ENCODE data around the gene RELN. TPM values are rescaled to one million over a fixed set of nuclear protein-coding genes. Genes with fewer than 3 reads are reported as not detected.

Gene RELN
- total RNA-seq, 1 experiment from 2014 or later: 0.48 TPM

DNA sequence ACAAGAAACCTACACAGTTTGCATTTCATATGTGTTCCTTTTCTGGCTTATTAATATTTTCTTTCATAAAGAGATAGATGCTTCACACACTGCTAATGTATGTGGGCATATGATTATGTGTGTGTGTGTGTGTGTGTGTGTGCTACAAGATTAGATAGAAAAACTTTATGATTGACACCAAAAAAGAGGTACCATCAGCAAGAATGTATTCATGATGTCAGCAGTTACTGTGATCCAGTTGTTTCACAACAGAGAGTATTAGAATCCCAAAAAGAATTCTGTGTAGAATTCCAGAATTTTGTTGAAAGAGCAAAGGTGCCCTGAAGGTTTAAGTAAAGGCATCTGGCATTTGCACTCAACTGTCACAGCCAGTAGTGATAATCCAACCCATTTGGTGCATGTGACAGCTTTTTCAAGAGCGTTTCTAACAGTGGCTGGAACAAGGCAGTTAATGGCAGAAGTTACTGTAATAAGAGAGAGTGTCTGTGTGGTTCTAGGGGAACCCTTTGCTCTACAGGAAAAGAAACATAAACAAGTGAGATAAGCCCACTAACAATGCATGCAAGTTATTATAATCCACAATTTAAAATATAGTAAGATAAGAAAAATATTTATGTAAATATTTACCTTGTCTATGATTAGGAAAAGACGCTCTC is 16.6 kb downstream of the RELN start:
- DNase-seq: no peak
- POLR2A ChIA-PET (ENCODE audit: unreplicated experiment): no interaction called here
- H4K20me1 ChIP-seq (ENCODE audit: insufficient read depth): no peaks in the 10 kb centered on the region
- H3F3A ChIP-seq (ENCODE audit: insufficient read depth, low read depth): no peaks in the 10 kb centered on the region
- H3K9me3 ChIP-seq (ENCODE audit: insufficient read depth, low read depth): no peaks in the 10 kb centered on the region
- peaks cover 6% of the 10 kb centered on the region; the same call in 1 of the 2 replicates for H3K27me3 ChIP-seq (ENCODE audit: insufficient read depth, low read depth)
- no peak overlapping the region for H3K4me3 ChIP-seq
- no peaks in the 10 kb centered on the region for H3K36me3 ChIP-seq (ENCODE audit: low read depth)
- TF ChIP-seq, protein P1, sequence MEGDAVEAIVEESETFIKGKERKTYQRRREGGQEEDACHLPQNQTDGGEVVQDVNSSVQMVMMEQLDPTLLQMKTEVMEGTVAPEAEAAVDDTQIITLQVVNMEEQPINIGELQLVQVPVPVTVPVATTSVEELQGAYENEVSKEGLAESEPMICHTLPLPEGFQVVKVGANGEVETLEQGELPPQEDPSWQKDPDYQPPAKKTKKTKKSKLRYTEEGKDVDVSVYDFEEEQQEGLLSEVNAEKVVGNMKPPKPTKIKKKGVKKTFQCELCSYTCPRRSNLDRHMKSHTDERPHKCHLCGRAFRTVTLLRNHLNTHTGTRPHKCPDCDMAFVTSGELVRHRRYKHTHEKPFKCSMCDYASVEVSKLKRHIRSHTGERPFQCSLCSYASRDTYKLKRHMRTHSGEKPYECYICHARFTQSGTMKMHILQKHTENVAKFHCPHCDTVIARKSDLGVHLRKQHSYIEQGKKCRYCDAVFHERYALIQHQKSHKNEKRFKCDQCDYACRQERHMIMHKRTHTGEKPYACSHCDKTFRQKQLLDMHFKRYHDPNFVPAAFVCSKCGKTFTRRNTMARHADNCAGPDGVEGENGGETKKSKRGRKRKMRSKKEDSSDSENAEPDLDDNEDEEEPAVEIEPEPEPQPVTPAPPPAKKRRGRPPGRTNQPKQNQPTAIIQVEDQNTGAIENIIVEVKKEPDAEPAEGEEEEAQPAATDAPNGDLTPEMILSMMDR (conservative IDR thresholded peaks at IDR 0.05): no peak
- TF ChIP-seq EZH2 (IDR thresholded peaks at IDR 0.05; ENCODE audit: low read depth): no peak
- no peak overlapping the region for H2AFZ ChIP-seq
- no peaks in the 10 kb centered on the region for H3K79me2 ChIP-seq (ENCODE audit: low read depth)
- no peaks in the 10 kb centered on the region for H3K4me1 ChIP-seq (replicated peaks; ENCODE audit: insufficient read depth)
- BruUV-seq (replicated peaks): no TSS peak
- no peaks in the 10 kb centered on the region for H3K9me2 ChIP-seq (ENCODE audit: insufficient read depth)
- no peak overlapping the region for H3K4me2 ChIP-seq
- intact Hi-C loops (cut with micrococcal nuclease; ENCODE audit: unreplicated experiment): no loop called here
- no peak overlapping the region for H3K27ac ChIP-seq
- CTCF ChIA-PET: no interaction called here

DNA sequence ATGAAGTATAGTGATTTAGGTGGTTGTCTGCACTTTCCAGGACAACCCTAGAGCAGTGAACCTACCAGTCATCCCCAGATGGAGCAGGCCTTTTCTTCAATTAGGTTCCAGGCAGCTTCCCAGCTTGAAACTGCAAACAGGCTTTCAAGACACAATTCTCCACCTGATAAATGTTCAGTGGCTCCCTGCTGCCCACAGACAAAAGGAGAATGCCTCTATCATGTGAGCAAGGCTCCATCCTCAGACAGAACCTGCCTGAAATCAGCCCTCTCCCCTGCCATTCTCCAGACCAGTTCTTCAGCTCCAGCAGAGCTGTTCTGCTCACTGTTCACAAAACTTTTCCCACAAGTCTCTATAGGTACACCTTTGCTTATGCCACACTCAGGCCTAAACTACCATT is 22.1 kb downstream of the RELN start:
- no peak for DNase-seq
- BruUV-seq (replicated peaks): no TSS peak
- Histone ChIP-seq H3K27ac (no peak overlapping the region), H2AFZ (no peak overlapping the region), H3K9me2 (ENCODE audit: insufficient read depth) (no peaks in the 10 kb centered on the region), H3K4me2 (no peak overlapping the region), H3K27me3 (ENCODE audit: insufficient read depth, low read depth) (no peaks in the 10 kb centered on the region; the same call in 1 of the 2 replicates), H3K4me3 (no peak overlapping the region), H3K9me3 (ENCODE audit: insufficient read depth, low read depth) (no peaks in the 10 kb centered on the region), H3K4me1 (replicated peaks; ENCODE audit: insufficient read depth) (no peaks in the 10 kb centered on the region), H3K79me2 (ENCODE audit: low read depth) (no peaks in the 10 kb centered on the region), H3K36me3 (ENCODE audit: low read depth) (no peaks in the 10 kb centered on the region), H3F3A (ENCODE audit: insufficient read depth, low read depth) (no peaks in the 10 kb centered on the region), H4K20me1 (ENCODE audit: insufficient read depth) (no peaks in the 10 kb centered on the region)
- TF ChIP-seq, protein P1 (conservative IDR thresholded peaks at IDR 0.05): no peak
- TF ChIP-seq EZH2 (IDR thresholded peaks at IDR 0.05; ENCODE audit: low read depth): no peak
- CTCF ChIA-PET: no interaction called here
- POLR2A ChIA-PET (ENCODE audit: unreplicated experiment): no interaction called here
- intact Hi-C loops (cut with micrococcal nuclease; ENCODE audit: unreplicated experiment): no loop called here

DNA sequence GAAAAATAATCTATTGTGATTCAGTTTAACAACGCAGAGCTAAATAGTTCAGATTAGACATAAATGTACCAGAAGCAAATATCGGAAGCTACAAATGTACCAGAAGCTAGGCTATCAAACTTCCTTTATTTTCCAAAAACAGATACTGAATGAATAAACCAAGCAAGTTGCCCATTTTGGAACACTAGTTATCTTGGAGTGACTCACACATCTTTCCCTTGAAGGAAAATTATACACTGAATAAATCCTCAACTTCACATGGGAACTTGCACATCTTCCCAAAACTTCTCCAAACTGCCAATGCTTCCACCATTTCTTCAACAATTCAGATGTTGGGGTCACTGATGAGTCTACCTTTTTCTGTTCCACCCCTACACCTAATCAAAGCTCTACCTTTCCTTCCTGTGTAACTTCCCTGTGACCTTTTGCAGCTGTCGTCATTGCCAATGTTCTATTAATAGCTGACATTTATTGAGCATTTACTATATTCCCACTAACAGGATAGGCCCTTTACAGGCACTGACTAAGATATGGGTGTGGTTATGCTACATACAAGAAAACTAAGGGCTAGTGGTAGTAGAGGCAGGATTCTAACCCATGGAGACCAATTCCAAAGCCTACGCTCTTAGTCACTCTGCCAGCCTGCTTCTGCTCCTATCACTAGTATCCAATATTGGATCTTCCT is 22.7 kb downstream of the RELN start:
- Histone ChIP-seq H3F3A (ENCODE audit: insufficient read depth, low read depth) (no peaks in the 10 kb centered on the region), H3K79me2 (ENCODE audit: low read depth) (no peaks in the 10 kb centered on the region), H3K4me2 (no peak overlapping the region), H3K27me3 (ENCODE audit: insufficient read depth, low read depth) (no peaks in the 10 kb centered on the region; the same call in 1 of the 2 replicates), H3K9me2 (ENCODE audit: insufficient read depth) (no peaks in the 10 kb centered on the region), H4K20me1 (ENCODE audit: insufficient read depth) (no peaks in the 10 kb centered on the region), H3K36me3 (ENCODE audit: low read depth) (no peaks in the 10 kb centered on the region), H2AFZ (no peak overlapping the region), H3K27ac (no peak overlapping the region), H3K9me3 (ENCODE audit: insufficient read depth, low read depth) (no peaks in the 10 kb centered on the region), H3K4me3 (no peak overlapping the region), H3K4me1 (replicated peaks; ENCODE audit: insufficient read depth) (no peaks in the 10 kb centered on the region)
- intact Hi-C loops (cut with micrococcal nuclease; ENCODE audit: unreplicated experiment): no loop called here
- no TSS peak for BruUV-seq (replicated peaks)
- CTCF ChIA-PET: no interaction called here
- TF ChIP-seq, protein P1 (conservative IDR thresholded peaks at IDR 0.05): no peak
- POLR2A ChIA-PET (ENCODE audit: unreplicated experiment): no interaction called here
- no peak for DNase-seq
